Keratinocyte (primary cell): ENCODE results near the gene PRXL2A. TPM values are rescaled to one million over a fixed set of nuclear protein-coding genes. Genes with fewer than 3 reads are reported as not detected.
A peak's percentile ranks its signal among the peaks of the same experiment; 100 is the strongest.

Experiments
- DNase-seq: peaks from one replicate; pipeline ENCODE4 v3.0.0-alpha.2; 2011; ENCODE audit warnings: low read depth, missing footprints, low spot score
- FAIRE-seq: peaks from 2 replicates; lab custom pipeline; 2011; peaks lifted over from hg19 to GRCh38; lab: Jason Lieb, UNC
- H2AFZ ChIP-seq: 2 replicates; pipeline ENCODE4 v1.6.0; 2012; ENCODE audit warnings: low read length, control low read depth, inconsistent platforms; ENCODE audit not compliant: control insufficient read depth
- H3K27ac ChIP-seq: 2 replicates; pipeline ENCODE4 v1.5.1; 2011; ENCODE audit warnings: low read length; ENCODE audit not compliant: control insufficient read depth, insufficient read depth
- H3K27me3 ChIP-seq: 3 replicates; pipeline ENCODE4 v1.6.0; 2011; ENCODE audit warnings: low read length; ENCODE audit not compliant: control insufficient read depth, insufficient read depth; ENCODE audit errors: extremely low read depth
- H3K36me3 ChIP-seq, 2 experiments: 2 replicates in 1 of 2; 3 replicates in 1 of 2; pipeline ENCODE4 v1.5.1; 2011; ENCODE audit warnings: low read length in 2 of 2, mild to moderate bottlenecking in 1 of 2; ENCODE audit not compliant: control insufficient read depth in 2 of 2, insufficient read depth in 2 of 2; ENCODE audit errors: extremely low read depth in 1 of 2
- H3K4me1 ChIP-seq: 3 replicates; pipeline ENCODE4 v1.5.1; 2011; ENCODE audit warnings: low read length; ENCODE audit not compliant: control insufficient read depth, insufficient read depth; ENCODE audit errors: extremely low read depth
- H3K4me2 ChIP-seq: 3 replicates; pipeline ENCODE4 v1.6.0; 2011; ENCODE audit warnings: low read depth, low read length; ENCODE audit not compliant: control insufficient read depth, insufficient read depth; ENCODE audit errors: extremely low read depth
- H3K4me3 ChIP-seq, 3 experiments: fragments of 200-600 bp in 1 of 3; sonication (generic) in 1 of 3; 2 replicates in 2 of 3; 3 replicates in 1 of 3; pipeline ENCODE4 v1.5.1; 2011 to 2016; ENCODE audit warnings: low read length in 3 of 3, mild to moderate bottlenecking in 3 of 3, control low read depth in 2 of 3, inconsistent platforms in 1 of 3, low read depth in 1 of 3, mixed read lengths in 1 of 3, mixed run types in 1 of 3, moderate library complexity in 1 of 3; ENCODE audit not compliant: control insufficient read depth in 2 of 3, insufficient read depth in 2 of 3; ENCODE audit errors: extremely low read depth in 1 of 3
- H3K79me2 ChIP-seq: 2 replicates; pipeline ENCODE4 v1.6.0; 2012; ENCODE audit warnings: low read length; ENCODE audit not compliant: control insufficient read depth, insufficient read depth
- H3K9ac ChIP-seq: 3 replicates; pipeline ENCODE4 v1.6.0; 2011; ENCODE audit warnings: low read length; ENCODE audit not compliant: control insufficient read depth, insufficient read depth; ENCODE audit errors: extremely low read depth
- H3K9me1 ChIP-seq: 3 replicates; pipeline ENCODE4 v1.6.0; 2011; ENCODE audit warnings: low read length; ENCODE audit not compliant: control insufficient read depth, insufficient read depth; ENCODE audit errors: extremely low read depth
- H3K9me3 ChIP-seq: 2 replicates; pipeline ENCODE4 v1.5.1; 2012; ENCODE audit warnings: low read depth, low read length; ENCODE audit not compliant: control insufficient read depth
- H4K20me1 ChIP-seq: 3 replicates; pipeline ENCODE4 v1.6.0; 2011; ENCODE audit warnings: low read length; ENCODE audit not compliant: control insufficient read depth, insufficient read depth; ENCODE audit errors: extremely low read depth
- CTCF ChIP-seq, 3 experiments: IDR thresholded peaks in 1 of 3; conservative IDR thresholded peaks in 1 of 3; optimal IDR thresholded peaks in 1 of 3; 2 replicates in 2 of 3; 3 replicates in 1 of 3; pipeline versions ENCODE3 to v1.5.1; 2011; ENCODE audit warnings: low read length in 3 of 3, mild to moderate bottlenecking in 3 of 3, moderate library complexity in 2 of 3, control low read depth in 1 of 3, inconsistent platforms in 1 of 3; ENCODE audit not compliant: insufficient read depth in 2 of 3; ENCODE audit errors: extremely low read depth in 1 of 3
- EZH2 ChIP-seq: IDR thresholded peaks from one replicate; pipeline ENCODE4 v1.6.1; 2012; ENCODE audit warnings: inconsistent platforms, mild to moderate bottlenecking, low read length, moderate library complexity
- dilution Hi-C: fragments of 300-500 bp; cut with MboI; formaldehyde crosslinking; loops from one replicate; pipeline ENCODE4 v1.7.0; 2020; ENCODE audit warnings: low sequenced_read_pairs; ENCODE audit not compliant: extremely low pct_ligation_motif_present
- polyA plus RNA-seq, 5 experiments: library from polyadenylated mRNA; depleted of rRNA in 3 of 5; stranded (reverse) in 3 of 5; stranded (forward) in 1 of 5; unstranded in 1 of 5; fragments of >200 nt; gene quantifications; 1 replicate in 1 of 5; 2 replicates in 3 of 5; 3 replicates in 1 of 5; pipeline versions ENCODE4 v1.2.1 to v1.2.3, GENCODE V29; 2011 to 2012; ENCODE audit warnings: missing spikeins in 2 of 5, low read depth in 1 of 5, low replicate concordance in 1 of 5

PRXL2A gene
- polyA plus RNA-seq, 1 donor (not counting 4 experiments of a cell fraction or from before 2014, with no cell fraction given) = 71.6 TPM

DNA sequence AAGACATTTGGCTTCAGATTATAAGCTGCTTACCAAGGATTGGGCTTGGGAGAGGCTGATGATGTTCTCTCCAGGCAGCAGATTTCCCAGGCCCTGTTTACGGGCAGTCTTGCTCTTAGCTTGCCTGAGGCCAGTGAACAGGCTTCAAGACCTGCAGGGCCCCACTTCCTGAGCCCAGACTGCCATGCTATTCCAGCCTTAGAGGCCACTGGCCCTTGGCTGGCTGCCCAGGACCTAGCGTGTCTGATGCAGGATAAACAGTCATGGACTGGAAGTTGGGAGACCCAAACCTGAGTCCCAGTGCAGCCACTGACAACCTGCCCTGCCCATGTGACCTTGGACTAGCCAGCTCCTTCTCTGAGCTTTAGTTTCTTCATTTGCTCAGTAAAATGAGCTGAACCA is 2.9 kb downstream of the PRXL2A start:
- Histone ChIP-seq H3K27ac (peak overlapping the region; percentile 21), H3K9me1 (peaks cover 3% of the 10 kb centered on the region), H2AFZ (no peak overlapping the region), H3K4me1 (peaks cover 72% of the 10 kb centered on the region), H3K9me3 (no peaks in the 10 kb centered on the region), H4K20me1 (no peaks in the 10 kb centered on the region), H3K27me3 (no peaks in the 10 kb centered on the region), H3K36me3 (peaks cover 0 to 3% of the 10 kb centered on the region in 2 experiments), H3K79me2 (peaks cover 8% of the 10 kb centered on the region), H3K4me3 (no peak overlapping the region), H3K4me2 (peak overlapping the region; percentile 31), H3K9ac (no peak overlapping the region)
- DNase-seq = no peak
- dilution Hi-C loops = no loop called here
- no peak for FAIRE-seq
- TF ChIP-seq EZH2 = no peak
- no peak for TF ChIP-seq CTCF (optimal IDR thresholded peaks at IDR 0.05 in 1 of 3, IDR thresholded peaks at IDR 0.05 in 1 of 3, conservative IDR thresholded peaks at IDR 0.05 in 1 of 3; ENCODE audit: extremely low read depth in 1 of 3, insufficient read depth in 2 of 3, low read length in 3 of 3)

DNA sequence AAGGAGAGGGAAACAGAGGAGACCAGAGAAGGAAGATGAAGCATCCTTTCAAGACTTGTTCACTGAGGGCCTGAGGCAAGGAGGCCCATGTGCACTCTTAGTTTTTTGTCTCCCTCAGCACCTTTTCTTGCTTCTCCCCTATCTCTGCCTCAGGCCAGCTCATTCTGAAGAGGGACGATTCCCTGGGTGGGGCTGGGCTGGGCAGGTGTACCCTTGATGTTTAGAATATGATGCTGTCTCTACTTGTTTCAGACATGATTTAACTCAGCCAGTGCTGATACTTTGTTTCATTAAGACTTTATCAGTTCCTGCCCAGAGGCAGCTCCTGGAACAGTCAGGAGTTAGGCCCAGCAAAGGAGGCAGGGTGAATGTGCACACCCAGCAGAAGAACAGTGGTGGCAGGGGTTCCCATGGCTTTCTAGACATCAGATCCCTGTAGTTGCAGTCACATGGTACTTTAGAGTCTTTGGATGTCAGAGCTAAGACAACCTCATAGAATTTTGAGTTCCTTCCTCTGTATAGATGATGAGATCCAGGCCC is 3.4 kb downstream of the PRXL2A start:
- TF ChIP-seq EZH2 (no peak), CTCF (optimal IDR thresholded peaks at IDR 0.05 in 1 of 3, IDR thresholded peaks at IDR 0.05 in 1 of 3, conservative IDR thresholded peaks at IDR 0.05 in 1 of 3; ENCODE audit: extremely low read depth in 1 of 3, insufficient read depth in 2 of 3, low read length in 3 of 3) (no peak)
- no peak overlapping the region for H3K4me3 ChIP-seq
- H3K27me3 ChIP-seq = no peaks in the 10 kb centered on the region
- H3K27ac ChIP-seq = peak overlapping the region; percentile 21
- H3K4me1 ChIP-seq = peaks cover 76% of the 10 kb centered on the region
- H3K9me3 ChIP-seq = no peaks in the 10 kb centered on the region
- peaks cover 3% of the 10 kb centered on the region for H3K9me1 ChIP-seq
- peaks cover 8% of the 10 kb centered on the region for H3K79me2 ChIP-seq
- peak; percentile 83 for DNase-seq
- H4K20me1 ChIP-seq = no peaks in the 10 kb centered on the region
- FAIRE-seq = peak; percentile 78
- peak overlapping the region; percentile 31 for H3K4me2 ChIP-seq
- peaks cover 0 to 3% of the 10 kb centered on the region in 2 experiments for H3K36me3 ChIP-seq
- dilution Hi-C loops = no loop called here
- H3K9ac ChIP-seq = no peak overlapping the region
- H2AFZ ChIP-seq = no peak overlapping the region
